Right atrium auricular region (tissue), 2 donors: Measurements from ENCODE around the gene FRY. TPM values are rescaled to one million over a fixed set of nuclear protein-coding genes. Genes with fewer than 3 reads are reported as not detected.

ENCODE experiments used
- DNase-seq: peaks from one replicate; pipeline ENCODE4 v3.0.0-alpha.2; 2019; ENCODE audit warnings: low spot score
- H3K27ac ChIP-seq, 2 donors: fragments of 200-600 bp; sonication (generic); 1 replicate in 1 of 2; 2 replicates in 1 of 2; pipeline ENCODE4 v1.5.1; 2016 to 2019
- H3K27me3 ChIP-seq, 2 donors: fragments of 200-600 bp; sonication (generic); one replicate each; pipeline versions ENCODE4 v1.5.1 to v1.6.0; 2017 to 2019
- H3K36me3 ChIP-seq: fragments of 200-600 bp; sonication (generic); one replicate; pipeline ENCODE4 v1.5.1; 2016
- H3K4me1 ChIP-seq, 2 donors: fragments of 200-600 bp; sonication (generic); one replicate each; pipeline versions ENCODE4 v1.5.1 to v1.6.0; 2017 to 2019
- H3K4me3 ChIP-seq, 2 donors: fragments of 200-600 bp; sonication (generic); 1 replicate in 1 of 2; 2 replicates in 1 of 2; pipeline ENCODE4 v1.5.1; 2017 to 2019; ENCODE audit warnings: mild to moderate bottlenecking in 1 of 2, moderate library complexity in 1 of 2
- H3K9me3 ChIP-seq, 2 donors: fragments of 200-600 bp; sonication (generic); one replicate each; pipeline ENCODE4 v1.5.1; 2019
- CTCF ChIP-seq, 2 donors: fragments of 200-600 bp; sonication (generic); IDR thresholded peaks; one replicate each; pipeline ENCODE4 v1.5.1; 2019; ENCODE audit warnings: antibody characterized with exemption in 2 of 2
- total RNA-seq, 2 donors: library from RNA; depleted of rRNA; stranded (reverse); fragments of >200 nt; gene quantifications; one replicate each; pipeline ENCODE4 v1.1.0, GENCODE V29; 2016

FRY gene
- total RNA-seq, 2 donors from 2014 or later = 94.8 to 183 TPM

- Histone ChIP-seq H3K27me3 (no peaks in the 10 kb centered on the region), H3K27ac (no peak overlapping the region), H3K9me3 (no peaks in the 10 kb centered on the region), H3K4me1 (peaks cover 0 to 21% of the 10 kb centered on the region in 2 donors), H3K4me3 (no peak overlapping the region), H3K36me3 (no peaks in the 10 kb centered on the region)
- no peak for TF ChIP-seq CTCF (IDR thresholded peaks at IDR 0.05)
- no peak for DNase-seq
Measured at GRCh38 chr13:32127691-32128090, 96.1 kb downstream of the FRY start.

- Histone ChIP-seq H3K4me1 (peaks cover 0 to 13% of the 10 kb centered on the region in 2 donors), H3K27ac (peak overlapping the region; percentile 13 to 63), H3K36me3 (no peaks in the 10 kb centered on the region), H3K27me3 (no peaks in the 10 kb centered on the region), H3K4me3 (no peak overlapping the region), H3K9me3 (no peaks in the 10 kb centered on the region)
- no peak for DNase-seq
- TF ChIP-seq CTCF (IDR thresholded peaks at IDR 0.05) = no peak
Measured at GRCh38 chr13:32134241-32135055, 102.9 kb downstream of the FRY start.

GRCh38 chr13:32135056-32135390 is 103.4 kb downstream of the FRY start:
- TF ChIP-seq CTCF (IDR thresholded peaks at IDR 0.05) = no peak
- no peaks in the 10 kb centered on the region for H3K27me3 ChIP-seq
- H3K9me3 ChIP-seq = no peaks in the 10 kb centered on the region
- H3K36me3 ChIP-seq = no peaks in the 10 kb centered on the region
- DNase-seq = no peak
- peaks cover 0 to 13% of the 10 kb centered on the region in 2 donors for H3K4me1 ChIP-seq
- peak overlapping the region; percentile 27 to 33 for H3K27ac ChIP-seq
- H3K4me3 ChIP-seq = no peak overlapping the region

- Histone ChIP-seq H3K27ac (peak overlapping the region; percentile 27 to 33), H3K4me1 (peaks cover 0 to 13% of the 10 kb centered on the region in 2 donors), H3K36me3 (no peaks in the 10 kb centered on the region), H3K9me3 (no peaks in the 10 kb centered on the region), H3K4me3 (no peak overlapping the region), H3K27me3 (no peaks in the 10 kb centered on the region)
- TF ChIP-seq CTCF (IDR thresholded peaks at IDR 0.05) = no peak
- no peak for DNase-seq
Measured at GRCh38 chr13:32135655-32136054, 104.1 kb downstream of the FRY start.

GRCh38 chr13:32136061-32136460 is 104.5 kb downstream of the FRY start:
- no peak overlapping the region for H3K27ac ChIP-seq
- peaks cover 0 to 13% of the 10 kb centered on the region in 2 donors for H3K4me1 ChIP-seq
- H3K36me3 ChIP-seq = no peaks in the 10 kb centered on the region

More at GRCh38 chr13:32136061-32136460, 104.5 kb downstream of the FRY start:
- no peak for TF ChIP-seq CTCF (IDR thresholded peaks at IDR 0.05)
- no peak for DNase-seq
- Histone ChIP-seq H3K27me3 (no peaks in the 10 kb centered on the region), H3K9me3 (no peaks in the 10 kb centered on the region), H3K4me3 (no peak overlapping the region)
